Activated T-cell treated with anti-CD3 and anti-CD28 coated beads, Interleukin-2, amount 50 U/mL, for 72 hours (primary cell): Measurements from ENCODE around the gene PEAK1. TPM values are rescaled to one million over a fixed set of nuclear protein-coding genes. Genes with fewer than 3 reads are reported as not detected.
"Not testable (repeated sequence)": the region's sequence is repeated elsewhere in the genome, so short reads cannot be mapped to it uniquely, and the experiment has no call there.

Experiments
- ATAC-seq, 2 donors: fragments of 150-1000 bp; cut with Tn5 transposase; replicated peaks in 1 of 2; 2 replicates each; pipeline ENCODE4 v1.10.0; 2021; ENCODE audit warnings: moderate library complexity in 2 of 2, mild to moderate bottlenecking in 1 of 2
- DNase-seq, 2 donors: peaks; one replicate each; pipeline ENCODE4 v3.0.0; 2021 to 2022; ENCODE audit warnings: mixed read lengths in 1 of 2
- H3K27ac Mint-ChIP-seq: one replicate; pipeline ENCODE4 v1.8.0; 2022; ENCODE audit warnings: mild to moderate bottlenecking, moderate library complexity, mixed read lengths
- H3K27me3 Mint-ChIP-seq: one replicate; pipeline ENCODE4 v1.8.0; 2022; ENCODE audit warnings: low read depth, mixed read lengths
- H3K36me3 Mint-ChIP-seq, 2 donors: one replicate each; pipeline ENCODE4 v1.8.0; 2022; ENCODE audit warnings: mixed read lengths in 2 of 2, mild to moderate bottlenecking in 1 of 2; ENCODE audit not compliant: insufficient read depth in 2 of 2
- H3K4me1 Mint-ChIP-seq: one replicate; pipeline ENCODE4 v1.8.0; 2022; ENCODE audit warnings: low read depth, mixed read lengths
- H3K4me3 Mint-ChIP-seq, 2 donors: one replicate each; pipeline ENCODE4 v1.8.0; 2022; ENCODE audit warnings: mild to moderate bottlenecking in 2 of 2, mixed read lengths in 2 of 2, moderate library complexity in 2 of 2
- H3K9me3 Mint-ChIP-seq, 2 donors: one replicate each; pipeline ENCODE4 v1.8.0; 2022; ENCODE audit warnings: mixed read lengths in 2 of 2
- total RNA-seq, 2 donors: library from RNA; stranded (reverse); gene quantifications; one replicate each; pipeline ENCODE4 v1.2.3, GENCODE V29; 2022

PEAK1 gene
- total RNA-seq, 2 donors from 2014 or later, result 33.6 to 45.7 TPM

DNA sequence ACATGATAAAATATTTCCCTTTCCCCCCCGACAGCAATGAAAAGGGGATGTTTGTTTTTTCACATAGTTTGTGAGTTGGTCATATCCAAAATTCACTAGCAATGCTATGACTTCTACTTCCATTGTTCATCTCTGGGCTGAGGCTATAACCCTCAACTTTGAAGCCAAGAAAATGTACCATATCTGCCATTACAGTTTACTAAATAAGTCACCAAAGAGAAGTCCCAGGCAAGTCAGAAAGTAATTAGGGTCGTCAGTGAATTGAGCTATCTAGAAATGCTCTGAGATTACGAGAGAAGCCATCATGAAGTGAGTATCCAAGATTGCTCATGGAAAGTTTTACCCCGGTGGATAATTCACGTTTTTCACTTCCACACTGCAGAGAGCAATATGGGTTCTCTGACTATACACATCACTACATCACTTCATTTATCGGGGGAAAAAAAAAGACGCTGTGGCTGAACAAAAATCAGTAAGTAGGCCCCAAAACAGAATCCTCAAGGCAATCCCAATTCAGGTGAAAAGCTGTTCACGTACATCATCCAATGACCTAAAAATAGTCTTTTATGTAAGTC lies 1.4 kb downstream of the PEAK1 start:
- H3K36me3 Mint-ChIP-seq, result peaks cover 8 to 10% of the 10 kb centered on the region in 2 donors
- peak overlapping the region; percentile 79 for H3K27ac Mint-ChIP-seq
- DNase-seq (no peak), ATAC-seq (no peak)
- H3K4me1 Mint-ChIP-seq, result peaks cover 34% of the 10 kb centered on the region
- H3K9me3 Mint-ChIP-seq, result no peaks in the 10 kb centered on the region
- H3K4me3 Mint-ChIP-seq, result peak overlapping the region; percentile 92 to 96
- no peaks in the 10 kb centered on the region for H3K27me3 Mint-ChIP-seq

DNA sequence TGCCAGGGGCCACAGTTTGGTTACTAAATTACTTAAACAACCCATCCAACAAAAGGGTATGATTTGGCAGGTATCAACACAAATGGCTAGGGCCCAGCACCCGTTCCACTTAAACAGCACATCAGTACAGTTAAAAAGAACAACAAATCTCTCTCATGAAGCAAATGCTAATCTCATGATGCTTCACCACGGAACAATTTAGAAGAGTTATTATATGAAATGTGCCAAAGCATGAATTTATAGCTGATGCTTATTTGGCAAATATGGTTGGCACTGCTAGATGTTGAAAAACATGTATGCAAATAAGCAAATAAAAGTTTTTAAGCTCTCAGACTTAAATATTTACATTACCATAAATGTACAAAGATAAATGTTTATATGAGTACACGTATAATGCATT lies 2.3 kb downstream of the PEAK1 start:
- no peak overlapping the region for H3K27ac Mint-ChIP-seq
- no peak for ATAC-seq
- H3K36me3 Mint-ChIP-seq, result peaks cover 8 to 10% of the 10 kb centered on the region in 2 donors
- H3K4me3 Mint-ChIP-seq, result peak overlapping the region in 1 of 2 donors; percentile 25
- DNase-seq, result no peak
- peaks cover 27% of the 10 kb centered on the region for H3K4me1 Mint-ChIP-seq
- H3K27me3 Mint-ChIP-seq, result no peaks in the 10 kb centered on the region
- no peaks in the 10 kb centered on the region for H3K9me3 Mint-ChIP-seq

DNA sequence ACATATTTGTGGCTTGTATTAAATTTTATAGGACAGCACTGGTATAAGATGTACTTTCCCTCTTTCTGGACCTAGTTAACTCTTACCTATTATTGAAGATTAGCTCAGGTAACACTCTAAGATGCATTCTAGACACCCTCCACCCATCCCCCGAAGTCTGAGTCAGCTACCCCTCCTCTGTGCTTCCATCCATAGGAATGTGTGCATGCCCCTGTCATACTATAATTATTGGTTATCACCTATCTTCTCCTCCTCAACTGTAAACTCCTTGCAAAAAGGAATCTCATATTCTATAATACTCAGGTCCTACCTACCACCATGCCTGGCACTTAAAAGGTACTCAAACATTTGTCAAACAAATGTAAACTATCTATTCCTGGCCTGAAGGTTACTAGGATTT lies 3.0 kb downstream of the PEAK1 start:
- Mint-ChIP-seq H3K27ac (no peak overlapping the region), H3K4me1 (peaks cover 25% of the 10 kb centered on the region), H3K9me3 (no peaks in the 10 kb centered on the region), H3K27me3 (no peaks in the 10 kb centered on the region), H3K36me3 (peaks cover 8 to 10% of the 10 kb centered on the region in 2 donors), H3K4me3 (no peak overlapping the region)
- DNase-seq (no peak), ATAC-seq (no peak)

DNA sequence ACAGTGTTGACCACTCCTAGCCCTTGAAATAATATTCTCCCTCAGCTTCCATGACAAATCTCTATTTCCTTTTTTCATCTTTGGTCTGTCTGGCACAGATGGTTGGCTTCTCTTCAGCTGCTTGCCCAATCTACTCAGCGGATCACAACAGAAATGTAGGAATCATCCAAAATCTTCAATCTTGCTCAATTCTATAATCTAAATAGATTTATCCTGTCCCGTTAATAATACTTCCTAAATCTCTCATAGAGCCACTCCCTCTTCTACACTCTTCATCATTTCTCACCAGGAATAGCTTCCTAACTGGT lies 3.8 kb downstream of the PEAK1 start:
- ATAC-seq, result no peak
- Mint-ChIP-seq H3K9me3 (no peaks in the 10 kb centered on the region), H3K27ac (no peak overlapping the region), H3K4me3 (no peak overlapping the region), H3K36me3 (peaks cover 8 to 10% of the 10 kb centered on the region in 2 donors), H3K27me3 (no peaks in the 10 kb centered on the region), H3K4me1 (peaks cover 25% of the 10 kb centered on the region)
- no peak for DNase-seq

DNA sequence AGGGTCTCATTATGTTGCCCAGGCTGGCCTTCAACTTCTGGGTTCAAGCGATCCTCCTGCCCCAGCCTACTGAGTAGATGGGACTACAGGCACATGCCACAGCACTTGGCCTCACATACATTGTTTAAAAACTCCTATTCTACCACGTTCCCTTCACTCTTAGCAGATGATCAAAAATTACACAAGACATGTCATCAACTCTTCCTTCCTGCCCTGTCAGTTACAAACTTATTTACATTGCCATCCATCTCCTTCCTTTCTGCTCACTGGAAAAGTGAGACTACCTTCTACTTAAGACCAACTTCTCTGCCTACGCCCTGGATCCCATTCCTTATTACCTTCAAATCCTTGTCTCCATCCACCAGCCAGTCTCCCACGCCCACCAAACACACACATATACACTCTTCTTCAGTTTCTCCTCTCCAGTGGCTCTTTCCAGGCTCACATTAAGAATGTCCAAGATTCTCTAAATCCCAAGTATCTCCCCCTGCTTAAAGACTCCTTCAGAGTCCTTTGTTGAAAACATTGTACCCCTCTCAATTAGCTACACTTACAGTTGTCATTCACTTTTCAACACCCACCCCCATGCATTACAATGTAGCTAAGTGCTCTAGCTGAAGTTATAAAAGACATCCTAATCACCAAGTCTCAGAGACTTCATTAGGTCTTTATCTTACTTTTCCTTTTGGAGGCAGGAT lies 4.3 kb downstream of the PEAK1 start:
- peaks cover 26% of the 10 kb centered on the region for H3K4me1 Mint-ChIP-seq
- no peaks in the 10 kb centered on the region for H3K9me3 Mint-ChIP-seq
- DNase-seq, result no peak
- peaks cover 8% of the 10 kb centered on the region in 2 donors for H3K36me3 Mint-ChIP-seq
- H3K4me3 Mint-ChIP-seq, result no peak overlapping the region
- no peak for ATAC-seq
- H3K27me3 Mint-ChIP-seq, result no peaks in the 10 kb centered on the region
- no peak overlapping the region for H3K27ac Mint-ChIP-seq

DNA sequence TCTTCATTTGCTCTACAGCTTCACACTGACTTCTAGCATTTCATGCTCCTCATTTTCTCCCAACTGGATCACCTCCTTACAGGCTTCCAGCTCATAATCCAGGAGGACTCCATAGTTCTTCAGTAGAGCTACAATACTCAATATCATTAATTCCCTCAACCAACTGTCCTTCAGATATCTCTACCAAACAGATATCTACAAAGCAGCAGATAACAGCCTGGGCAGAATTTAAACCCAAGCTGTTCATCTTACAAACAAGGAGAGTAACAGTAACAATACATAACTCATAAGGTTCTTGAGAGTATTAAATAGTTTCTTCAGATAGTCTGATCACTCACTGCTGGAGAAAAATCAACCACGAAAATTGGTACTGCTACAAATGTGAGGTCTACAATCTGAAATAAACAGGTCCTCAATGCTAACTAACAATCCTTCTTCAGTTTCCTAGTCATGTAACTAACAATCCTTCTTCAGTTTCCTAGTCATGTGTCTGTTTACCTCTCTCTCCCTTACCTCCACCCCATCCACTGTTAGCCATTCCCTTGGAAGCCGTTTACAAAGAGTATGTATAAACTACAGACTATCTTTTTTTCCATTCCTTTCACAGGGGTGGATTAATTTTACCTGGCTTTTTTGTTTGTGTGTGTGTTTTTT lies 5.0 kb downstream of the PEAK1 start:
- no peak for DNase-seq
- H3K4me1 Mint-ChIP-seq, result peaks cover 33% of the 10 kb centered on the region
- peaks cover 4 to 7% of the 10 kb centered on the region in 2 donors for H3K36me3 Mint-ChIP-seq

DNA sequence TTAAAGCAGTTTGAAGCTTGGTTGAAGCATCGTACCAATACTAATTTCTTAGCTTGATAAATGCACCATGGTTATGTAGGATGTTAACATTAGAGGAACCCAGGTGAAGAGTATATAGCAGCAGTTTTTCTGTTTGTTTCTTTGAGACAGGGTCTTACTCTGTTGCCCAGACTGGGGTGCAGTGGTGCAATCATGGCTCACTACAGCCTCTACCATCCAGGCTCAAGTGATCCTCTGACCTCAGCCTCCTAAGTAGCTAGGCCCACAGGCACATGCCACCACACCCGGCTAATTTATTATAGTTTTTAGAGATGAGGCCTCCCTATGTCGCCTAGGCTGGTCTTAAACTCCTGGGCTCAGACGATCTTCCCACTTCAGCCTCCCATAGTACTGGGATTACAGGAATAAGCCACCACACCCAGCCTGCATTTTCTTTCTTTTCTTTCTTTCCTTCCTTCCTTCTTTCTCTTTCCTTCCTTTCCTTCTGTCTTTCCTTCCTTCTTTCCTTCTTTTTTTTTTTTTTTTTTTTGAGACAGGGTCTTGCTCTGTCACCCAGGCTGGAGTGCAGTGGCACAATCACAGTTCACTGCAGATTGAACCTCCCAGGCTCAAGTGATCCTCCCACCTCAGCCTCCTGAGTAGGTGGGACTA lies 6.1 kb downstream of the PEAK1 start:
- Mint-ChIP-seq H3K4me1 (peaks cover 38% of the 10 kb centered on the region), H3K27ac (no peak overlapping the region), H3K9me3 (no peaks in the 10 kb centered on the region), H3K4me3 (no peak overlapping the region), H3K36me3 (peaks cover 0 to 3% of the 10 kb centered on the region in 2 donors), H3K27me3 (no peaks in the 10 kb centered on the region)
- ATAC-seq (no peak), DNase-seq (no peak)

More for the DNA sequence above, 5.0 kb downstream of the PEAK1 start:
- Mint-ChIP-seq H3K27ac (no peak overlapping the region), H3K4me3 (no peak overlapping the region), H3K27me3 (no peaks in the 10 kb centered on the region), H3K9me3 (no peaks in the 10 kb centered on the region)
- ATAC-seq, result no peak

DNA sequence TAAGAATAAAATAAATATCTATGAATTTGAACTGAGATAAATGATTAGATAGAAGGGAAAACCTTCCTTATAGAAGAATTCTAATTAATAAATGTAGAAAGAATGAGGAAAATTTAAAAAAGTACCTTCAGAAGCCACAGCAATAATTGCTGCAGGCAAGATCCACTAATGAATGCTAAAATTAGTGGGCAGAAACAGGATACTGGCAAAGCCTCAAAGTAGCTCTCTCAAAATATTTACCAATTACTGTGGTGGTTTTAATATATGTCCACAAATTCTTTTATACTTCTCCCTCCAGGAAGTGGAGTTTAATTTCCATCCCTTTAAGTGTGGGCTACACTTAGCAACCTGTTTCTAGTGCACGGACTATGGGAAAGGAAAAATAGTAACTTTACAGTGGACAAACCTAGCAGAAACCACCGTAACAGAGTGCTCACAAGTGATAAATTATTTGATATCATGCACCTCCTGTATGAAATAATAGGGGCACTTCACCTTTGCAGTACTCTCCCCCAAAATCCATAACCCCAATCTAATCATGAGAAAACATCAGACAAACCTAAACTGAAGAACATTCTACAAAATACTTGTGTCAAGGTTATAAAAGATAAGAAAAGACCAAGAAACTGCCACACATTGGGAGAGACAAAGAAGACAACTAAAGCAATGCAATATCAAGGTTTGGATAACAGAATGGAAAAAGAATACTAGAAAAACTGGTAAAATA lies 6.8 kb downstream of the PEAK1 start:
- H3K27ac Mint-ChIP-seq, result no peak overlapping the region
- H3K27me3 Mint-ChIP-seq, result no peaks in the 10 kb centered on the region
- H3K4me3 Mint-ChIP-seq, result no peak overlapping the region
- ATAC-seq (no peak), DNase-seq (no peak)
- no peaks in the 10 kb centered on the region for H3K36me3 Mint-ChIP-seq
- peaks cover 31% of the 10 kb centered on the region for H3K4me1 Mint-ChIP-seq
- H3K9me3 Mint-ChIP-seq, result no peaks in the 10 kb centered on the region

DNA sequence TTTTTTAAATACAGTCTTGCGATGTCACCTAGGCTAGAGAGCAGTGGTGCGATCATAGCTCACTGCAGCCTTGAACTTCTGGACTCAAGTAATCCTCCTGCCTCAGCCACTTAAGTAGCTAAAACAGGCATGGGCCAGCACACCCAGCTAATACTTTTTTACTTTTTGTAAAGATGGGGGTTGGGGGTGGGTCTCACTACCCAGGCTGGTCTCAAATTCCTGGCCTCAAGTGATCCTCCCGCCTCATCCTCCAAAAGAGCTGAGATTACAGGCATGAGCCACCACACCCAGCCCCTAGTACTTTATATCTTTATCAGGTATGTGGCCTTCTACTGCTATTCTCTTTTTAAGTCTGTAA lies 8.3 kb downstream of the PEAK1 start:
- no peaks in the 10 kb centered on the region for H3K27me3 Mint-ChIP-seq
- peaks cover 0 to 2% of the 10 kb centered on the region in 2 donors for H3K9me3 Mint-ChIP-seq
- H3K4me3 Mint-ChIP-seq, result no peak overlapping the region
- DNase-seq (no peak), ATAC-seq (no peak)
- H3K4me1 Mint-ChIP-seq, result peaks cover 25% of the 10 kb centered on the region
- no peak overlapping the region for H3K27ac Mint-ChIP-seq
- peaks cover 0 to 2% of the 10 kb centered on the region in 2 donors for H3K36me3 Mint-ChIP-seq

DNA sequence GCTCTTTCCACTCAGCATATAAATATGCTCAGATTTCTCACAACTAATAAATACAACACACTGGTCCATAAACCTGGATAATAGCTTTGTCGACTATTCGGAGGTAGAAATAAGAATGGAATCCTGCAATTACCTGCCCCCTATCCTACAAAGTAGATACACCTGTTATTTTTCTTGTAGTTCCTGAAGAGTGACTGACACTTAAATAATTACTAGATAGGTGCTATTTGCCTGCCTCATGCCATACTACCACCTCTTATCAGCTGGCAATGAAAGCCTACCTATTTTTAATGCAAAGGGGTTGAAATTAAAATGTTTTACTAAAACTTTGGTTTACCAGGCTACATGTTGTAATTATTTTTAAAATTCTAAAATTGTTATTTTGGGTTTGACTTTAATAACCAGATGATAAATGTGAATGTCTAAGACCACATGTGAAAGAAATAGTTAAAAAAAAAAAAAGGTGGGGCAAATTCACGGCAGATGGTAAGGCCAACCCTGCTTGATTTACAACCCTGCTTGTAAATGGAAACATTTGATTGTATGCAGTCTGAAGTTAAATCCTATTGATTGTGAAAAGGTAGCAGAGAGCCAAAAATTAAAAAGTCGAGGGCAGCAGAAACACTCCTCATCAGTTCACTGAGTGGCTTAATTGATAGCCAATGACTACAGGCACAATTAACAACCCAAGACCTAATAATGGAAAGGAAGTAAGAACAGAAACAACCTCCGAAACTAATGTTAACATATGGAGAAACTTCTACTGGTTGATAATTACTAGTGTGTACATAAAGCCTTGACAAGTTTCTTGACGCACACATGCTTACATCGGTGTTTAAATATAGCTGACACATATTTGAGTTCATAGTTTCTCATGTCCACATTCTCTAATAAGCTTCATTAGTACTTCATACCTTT lies 8.9 kb downstream of the PEAK1 start:
- no peaks in the 10 kb centered on the region for H3K27me3 Mint-ChIP-seq
- peak overlapping the region; percentile 18 for H3K27ac Mint-ChIP-seq
- peaks cover 0 to 2% of the 10 kb centered on the region in 2 donors for H3K9me3 Mint-ChIP-seq
- DNase-seq (no peak), ATAC-seq (no peak)
- peak overlapping the region in 1 of 2 donors; percentile 77 for H3K4me3 Mint-ChIP-seq
- peaks cover 32% of the 10 kb centered on the region for H3K4me1 Mint-ChIP-seq
- peaks cover 0 to 2% of the 10 kb centered on the region in 2 donors for H3K36me3 Mint-ChIP-seq

DNA sequence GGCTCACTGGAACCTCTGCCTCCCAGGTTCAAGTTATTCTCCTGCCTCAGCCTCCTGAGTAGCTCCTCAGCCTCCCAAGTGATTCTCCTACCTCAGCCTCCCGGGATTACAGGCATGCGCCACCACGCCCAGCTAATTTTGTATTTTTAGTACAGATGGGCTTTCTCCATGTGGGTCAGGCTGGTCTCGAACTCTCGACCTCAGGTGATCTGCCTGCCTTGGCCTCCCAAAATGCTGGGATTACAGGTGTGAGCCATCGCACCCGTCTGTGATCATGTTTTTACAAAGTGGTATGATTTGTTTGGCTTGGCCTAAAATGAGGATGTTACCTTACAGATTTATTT lies 9.8 kb downstream of the PEAK1 start:
- not testable (repeated sequence) for H3K36me3 Mint-ChIP-seq, H3K9me3 Mint-ChIP-seq, H3K27me3 Mint-ChIP-seq, DNase-seq, ATAC-seq
- Mint-ChIP-seq H3K27ac (peak overlapping the region; percentile 84), H3K4me1 (peaks cover 34% of the 10 kb centered on the region), H3K4me3 (peak overlapping the region; percentile 60 to 77)
